D721Med (cell line): Measurements from ENCODE around the gene POLN.

Source experiments
- DNase-seq: peaks from one replicate; pipeline ENCODE4 v3.0.0; 2011; ENCODE audit warnings: low spot score; ENCODE audit not compliant: insufficient read length
- FAIRE-seq: peaks from 2 replicates; lab custom pipeline; 2011; peaks lifted over from hg19 to GRCh38; lab: Jason Lieb, UNC
- CTCF ChIP-seq: IDR thresholded peaks from 2 replicates; pipeline ENCODE4 v1.5.1; 2012; ENCODE audit warnings: mild to moderate bottlenecking, control low read depth; ENCODE audit not compliant: insufficient read depth; ENCODE audit errors: missing control alignments

Gene POLN

GRCh38 chr4:2287594-2287915, 45.6 kb upstream of the POLN start:
- no peak for TF ChIP-seq CTCF
- no peak for DNase-seq
- no peak for FAIRE-seq

GRCh38 chr4:2286904-2287593, 45.1 kb upstream of the POLN start:
- no peak for TF ChIP-seq CTCF
- DNase-seq (no peak), FAIRE-seq (no peak)

DNA sequence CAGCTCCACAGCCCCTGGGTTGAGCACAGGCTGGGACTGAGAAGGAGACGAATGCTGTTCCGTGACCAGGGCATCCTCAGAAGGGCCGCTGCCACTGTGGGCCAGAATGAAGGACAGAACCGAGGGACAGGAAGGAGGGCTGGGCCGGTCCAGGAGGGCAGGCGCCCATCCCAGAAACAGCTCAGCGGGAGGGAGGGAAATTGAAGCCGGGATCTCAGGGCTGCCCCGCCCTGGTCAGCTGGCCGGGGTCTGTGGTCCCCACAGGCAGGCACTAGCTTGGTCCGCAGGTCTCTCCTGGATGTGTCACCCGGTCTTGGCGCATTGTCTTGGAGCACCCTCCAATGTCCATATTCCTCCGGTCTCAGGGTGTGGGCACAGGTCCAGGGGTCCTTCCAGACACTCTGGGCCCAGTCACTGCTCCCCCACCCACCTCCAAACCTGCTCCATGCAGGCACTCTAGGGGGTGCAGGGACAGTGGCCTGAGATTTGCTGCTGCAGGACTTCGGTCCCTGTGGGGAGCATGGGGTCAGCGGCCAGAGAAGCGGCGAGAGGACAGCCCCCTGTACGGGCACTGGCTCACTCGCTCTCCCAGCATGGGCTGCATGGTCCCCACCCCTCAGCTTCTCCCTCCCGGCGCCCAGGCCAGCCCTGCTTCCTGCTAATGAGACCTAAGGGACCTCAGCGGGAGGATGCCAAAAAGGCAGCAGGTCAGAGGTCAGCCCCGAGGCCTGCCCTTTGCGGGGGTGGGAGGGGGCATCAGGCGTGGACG, 43.9 kb upstream of the POLN start:
- FAIRE-seq: no peak
- no peak for TF ChIP-seq CTCF
- DNase-seq: no peak

DNA sequence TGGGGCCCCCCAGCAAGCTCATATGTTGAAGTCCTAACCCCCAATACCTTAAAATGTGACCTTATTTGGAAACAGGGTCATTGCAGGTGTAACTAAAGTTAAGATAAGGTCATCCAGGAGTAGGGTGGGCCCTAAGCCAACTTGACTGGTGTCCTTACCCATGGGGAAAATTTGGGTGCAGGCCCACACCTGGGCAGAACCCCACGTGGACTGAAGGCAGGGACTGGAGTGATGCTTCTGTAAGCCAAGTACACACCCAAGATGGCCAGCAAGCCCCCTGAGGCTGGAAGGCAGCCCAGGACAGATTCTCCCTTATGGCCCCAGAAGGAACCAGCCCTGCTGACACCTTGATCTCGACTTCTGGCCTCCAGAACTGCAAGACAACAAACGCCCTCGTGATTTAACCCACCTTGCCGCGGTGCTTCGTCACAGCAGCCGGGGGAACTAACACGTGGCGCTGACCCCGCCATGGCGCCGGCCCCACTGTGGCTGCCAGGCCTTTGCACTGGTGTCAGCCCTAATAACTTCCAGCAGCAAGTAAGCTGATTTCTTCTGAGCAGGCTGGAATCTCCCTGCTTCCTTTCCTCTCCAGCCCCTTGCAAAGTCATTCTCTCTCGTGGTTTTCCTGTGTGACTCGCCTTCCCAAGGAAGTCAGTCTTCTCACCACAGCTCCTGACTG, 43.2 kb upstream of the POLN start:
- TF ChIP-seq CTCF: no peak
- FAIRE-seq (no peak), DNase-seq (no peak)

DNA sequence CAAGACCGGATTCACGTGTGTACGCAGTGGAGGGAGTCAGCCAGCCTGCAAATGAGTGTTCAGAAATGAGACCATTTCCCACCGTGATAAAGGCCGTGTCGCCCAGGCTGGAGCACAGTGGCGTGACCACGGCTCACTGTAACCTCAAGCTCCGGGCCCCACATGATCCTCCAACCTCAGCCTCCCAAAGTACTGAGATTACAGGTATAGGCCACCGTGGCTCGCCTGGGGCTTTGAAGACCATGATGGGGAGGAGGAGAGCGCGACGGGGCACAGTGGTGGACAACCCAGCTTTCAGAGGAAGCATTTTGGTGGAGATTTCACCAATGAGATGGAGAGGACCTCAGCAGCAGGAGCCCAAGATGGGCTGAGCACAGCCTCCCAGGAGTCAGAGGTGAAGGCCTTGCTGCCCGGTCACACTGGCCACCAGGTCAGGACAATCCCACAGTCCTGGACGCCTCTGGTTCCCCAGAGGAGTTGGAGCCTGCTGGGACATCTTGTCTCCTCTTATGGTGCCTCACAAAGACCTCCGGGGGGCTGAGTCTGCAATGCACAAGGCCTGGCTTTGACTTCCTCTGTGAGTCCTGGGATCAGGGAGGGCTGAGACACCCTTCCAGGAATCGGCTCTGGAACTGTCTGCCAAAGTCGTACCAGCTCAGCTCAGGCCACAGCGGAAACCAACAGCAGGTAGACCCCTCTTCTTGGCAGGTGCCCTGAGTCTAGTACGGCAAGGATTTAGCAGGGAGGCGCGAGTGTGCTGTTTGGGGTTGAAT, 42.4 kb upstream of the POLN start:
- no peak for FAIRE-seq
- TF ChIP-seq CTCF: no peak
- no peak for DNase-seq

DNA sequence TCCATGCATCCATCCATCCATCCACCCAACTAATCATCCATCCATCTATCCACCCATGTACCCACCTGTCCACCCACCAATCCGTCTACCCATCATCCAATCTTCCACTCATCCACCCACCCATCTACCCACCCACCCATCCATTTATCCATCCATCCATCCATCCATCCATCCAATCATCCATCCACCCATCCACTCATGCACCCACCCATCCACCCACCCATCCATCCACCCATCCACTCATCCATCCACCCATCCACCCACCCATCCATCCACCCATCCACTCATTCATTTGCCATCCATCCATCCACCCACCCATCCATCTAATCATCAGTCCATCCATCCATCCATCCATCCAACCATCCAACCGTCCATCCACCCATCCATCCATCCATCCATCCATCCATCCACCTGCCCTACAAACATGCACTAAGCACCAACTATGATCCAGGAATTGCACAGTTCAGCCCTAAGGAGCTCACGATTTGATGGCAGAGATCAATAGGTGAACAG, 41.3 kb upstream of the POLN start:
- FAIRE-seq (no peak), DNase-seq (no peak)
- no peak for TF ChIP-seq CTCF
